ENCODE measurements around the gene NCOR1. TPM values are rescaled to one million over a fixed set of nuclear protein-coding genes. Genes with fewer than 3 reads are reported as not detected.

The NCOR1 gene
- polyA plus RNA-seq, 1 of the 3 experiments (the other 2 are of a cell fraction), result 42.1 TPM

DNA sequence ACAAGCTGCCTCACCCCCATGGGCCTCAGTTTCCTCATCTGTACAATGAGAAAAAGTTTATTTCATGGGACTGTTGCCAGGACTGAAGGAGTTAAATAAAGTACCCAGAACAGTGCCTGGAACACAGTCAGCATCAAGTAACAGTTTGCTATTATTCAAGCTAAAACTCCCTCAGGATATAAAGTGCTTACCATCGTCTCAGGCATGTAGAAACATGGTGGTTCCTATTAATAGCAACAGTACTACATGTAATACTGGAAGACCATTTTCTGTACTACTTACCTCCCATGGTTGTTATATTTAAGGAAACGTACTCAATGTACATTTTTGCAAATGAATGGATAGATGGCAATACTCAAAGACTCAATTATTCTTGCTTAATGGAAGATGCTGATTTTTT is 93.4 kb downstream of the NCOR1 start:
- Histone ChIP-seq H3K9me3 (no peaks in the 10 kb centered on the region), H3K4me3 (ENCODE audit: low read depth in 2 of 2, low read length in 1 of 2) (no peak overlapping the region), H3K4me1 (ENCODE audit: control insufficient read depth in 1 of 2, insufficient read depth in 2 of 2, low read depth in 1 of 2, low read length in 1 of 2) (no peaks in the 10 kb centered on the region), H4K20me1 (ENCODE audit: insufficient read depth) (no peaks in the 10 kb centered on the region), H3K4me2 (no peak overlapping the region), H3K79me2 (ENCODE audit: insufficient read depth) (no peaks in the 10 kb centered on the region), H2AFZ (ENCODE audit: low read depth) (no peak overlapping the region), H3K27ac (ENCODE audit: low read depth in 2 of 2, low read length in 1 of 2) (no peak overlapping the region), H3K36me3 (replicated peaks in 1 of 2; ENCODE audit: control insufficient read depth in 1 of 2, insufficient read depth in 2 of 2, low read length in 1 of 2) (peaks cover 76 to 83% of the 10 kb centered on the region in 2 experiments), H3K9ac (no peak overlapping the region), H3K27me3 (ENCODE audit: insufficient read depth) (no peaks in the 10 kb centered on the region), H3F3A (replicated peaks; ENCODE audit: insufficient read depth) (peaks cover 6% of the 10 kb centered on the region), H3K9me2 (no peaks in the 10 kb centered on the region)
- no peak for DNase-seq
- 89% methylated on average over 2 of the region's 2 CpGs for WGBS (ENCODE audit: low lambda C conversion rate)
- POLR2A ChIA-PET, result no interaction called here
- TF ChIP-seq RAD21 (IDR thresholded peaks at IDR 0.05; ENCODE audit: low read length), result no peak
- TF ChIP-seq, protein P1, sequence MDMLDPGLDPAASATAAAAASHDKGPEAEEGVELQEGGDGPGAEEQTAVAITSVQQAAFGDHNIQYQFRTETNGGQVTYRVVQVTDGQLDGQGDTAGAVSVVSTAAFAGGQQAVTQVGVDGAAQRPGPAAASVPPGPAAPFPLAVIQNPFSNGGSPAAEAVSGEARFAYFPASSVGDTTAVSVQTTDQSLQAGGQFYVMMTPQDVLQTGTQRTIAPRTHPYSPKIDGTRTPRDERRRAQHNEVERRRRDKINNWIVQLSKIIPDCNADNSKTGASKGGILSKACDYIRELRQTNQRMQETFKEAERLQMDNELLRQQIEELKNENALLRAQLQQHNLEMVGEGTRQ (IDR thresholded peaks at IDR 0.05; ENCODE audit: borderline replicate concordance, low read depth, low read length), result no peak
- CTCF ChIA-PET, result interaction anchor here (1.4 kb wide), 1 partner anchor 68 kb away, joined by 3 read pairs; no protein-coding TSS in a partner anchor

GRCh38 chr17:16120937-16121336 is 94.4 kb downstream of the NCOR1 start:
- Histone ChIP-seq H3K79me2 (ENCODE audit: insufficient read depth) (peaks cover 6% of the 10 kb centered on the region; the same call in 1 of the 2 replicates), H3K4me1 (ENCODE audit: control insufficient read depth in 1 of 2, insufficient read depth in 2 of 2, low read depth in 1 of 2, low read length in 1 of 2) (no peaks in the 10 kb centered on the region), H3K9me3 (no peaks in the 10 kb centered on the region), H3K27ac (ENCODE audit: low read depth in 2 of 2, low read length in 1 of 2) (no peak overlapping the region), H4K20me1 (ENCODE audit: insufficient read depth) (no peaks in the 10 kb centered on the region), H3K36me3 (replicated peaks in 1 of 2; ENCODE audit: control insufficient read depth in 1 of 2, insufficient read depth in 2 of 2, low read length in 1 of 2) (peaks cover 76 to 83% of the 10 kb centered on the region in 2 experiments), H3F3A (replicated peaks; ENCODE audit: insufficient read depth) (peaks cover 6% of the 10 kb centered on the region), H3K4me3 (ENCODE audit: low read depth in 2 of 2, low read length in 1 of 2) (no peak overlapping the region), H2AFZ (ENCODE audit: low read depth) (no peak overlapping the region), H3K27me3 (ENCODE audit: insufficient read depth) (no peaks in the 10 kb centered on the region), H3K9ac (no peak overlapping the region), H3K4me2 (no peak overlapping the region), H3K9me2 (no peaks in the 10 kb centered on the region)
- no peak for DNase-seq
- ChIA-PET CTCF (interaction anchor here (1.4 kb wide), 1 partner anchor 67 kb away, joined by 3 read pairs; no protein-coding TSS in a partner anchor), POLR2A (no interaction called here)
- TF ChIP-seq GABPA (IDR thresholded peaks at IDR 0.05; ENCODE audit: low read depth), result no peak
- no peak for TF ChIP-seq FOXM1 (IDR thresholded peaks at IDR 0.05; ENCODE audit: low read depth)
- no peak for TF ChIP-seq EZH2phosphoT487 (IDR thresholded peaks at IDR 0.05; ENCODE audit: borderline replicate concordance, low read depth)
- TF ChIP-seq, protein P2, sequence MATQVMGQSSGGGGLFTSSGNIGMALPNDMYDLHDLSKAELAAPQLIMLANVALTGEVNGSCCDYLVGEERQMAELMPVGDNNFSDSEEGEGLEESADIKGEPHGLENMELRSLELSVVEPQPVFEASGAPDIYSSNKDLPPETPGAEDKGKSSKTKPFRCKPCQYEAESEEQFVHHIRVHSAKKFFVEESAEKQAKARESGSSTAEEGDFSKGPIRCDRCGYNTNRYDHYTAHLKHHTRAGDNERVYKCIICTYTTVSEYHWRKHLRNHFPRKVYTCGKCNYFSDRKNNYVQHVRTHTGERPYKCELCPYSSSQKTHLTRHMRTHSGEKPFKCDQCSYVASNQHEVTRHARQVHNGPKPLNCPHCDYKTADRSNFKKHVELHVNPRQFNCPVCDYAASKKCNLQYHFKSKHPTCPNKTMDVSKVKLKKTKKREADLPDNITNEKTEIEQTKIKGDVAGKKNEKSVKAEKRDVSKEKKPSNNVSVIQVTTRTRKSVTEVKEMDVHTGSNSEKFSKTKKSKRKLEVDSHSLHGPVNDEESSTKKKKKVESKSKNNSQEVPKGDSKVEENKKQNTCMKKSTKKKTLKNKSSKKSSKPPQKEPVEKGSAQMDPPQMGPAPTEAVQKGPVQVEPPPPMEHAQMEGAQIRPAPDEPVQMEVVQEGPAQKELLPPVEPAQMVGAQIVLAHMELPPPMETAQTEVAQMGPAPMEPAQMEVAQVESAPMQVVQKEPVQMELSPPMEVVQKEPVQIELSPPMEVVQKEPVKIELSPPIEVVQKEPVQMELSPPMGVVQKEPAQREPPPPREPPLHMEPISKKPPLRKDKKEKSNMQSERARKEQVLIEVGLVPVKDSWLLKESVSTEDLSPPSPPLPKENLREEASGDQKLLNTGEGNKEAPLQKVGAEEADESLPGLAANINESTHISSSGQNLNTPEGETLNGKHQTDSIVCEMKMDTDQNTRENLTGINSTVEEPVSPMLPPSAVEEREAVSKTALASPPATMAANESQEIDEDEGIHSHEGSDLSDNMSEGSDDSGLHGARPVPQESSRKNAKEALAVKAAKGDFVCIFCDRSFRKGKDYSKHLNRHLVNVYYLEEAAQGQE (IDR thresholded peaks at IDR 0.05; ENCODE audit: low read depth, low read length), result no peak
- no peak for TF ChIP-seq RAD21 (IDR thresholded peaks at IDR 0.05; ENCODE audit: low read length)
- no peak for TF ChIP-seq MXI1 (IDR thresholded peaks at IDR 0.05; ENCODE audit: low read depth, low read length)
- TF ChIP-seq RXRA (IDR thresholded peaks at IDR 0.05; ENCODE audit: borderline replicate concordance, low read depth), result no peak
- TF ChIP-seq NFIC (IDR thresholded peaks at IDR 0.05; ENCODE audit: borderline replicate concordance), result no peak
- TF ChIP-seq JUND (IDR thresholded peaks at IDR 0.05), result no peak
- no peak for TF ChIP-seq ELF1 (IDR thresholded peaks at IDR 0.05)
- WGBS (ENCODE audit: low lambda C conversion rate), result 94% methylated on average over 11 of the region's 11 CpGs
